ENCODE results near the gene PRICKLE3.
A peak's percentile ranks its signal among the peaks of the same experiment; 100 is the strongest.

The PRICKLE3 gene

DNA sequence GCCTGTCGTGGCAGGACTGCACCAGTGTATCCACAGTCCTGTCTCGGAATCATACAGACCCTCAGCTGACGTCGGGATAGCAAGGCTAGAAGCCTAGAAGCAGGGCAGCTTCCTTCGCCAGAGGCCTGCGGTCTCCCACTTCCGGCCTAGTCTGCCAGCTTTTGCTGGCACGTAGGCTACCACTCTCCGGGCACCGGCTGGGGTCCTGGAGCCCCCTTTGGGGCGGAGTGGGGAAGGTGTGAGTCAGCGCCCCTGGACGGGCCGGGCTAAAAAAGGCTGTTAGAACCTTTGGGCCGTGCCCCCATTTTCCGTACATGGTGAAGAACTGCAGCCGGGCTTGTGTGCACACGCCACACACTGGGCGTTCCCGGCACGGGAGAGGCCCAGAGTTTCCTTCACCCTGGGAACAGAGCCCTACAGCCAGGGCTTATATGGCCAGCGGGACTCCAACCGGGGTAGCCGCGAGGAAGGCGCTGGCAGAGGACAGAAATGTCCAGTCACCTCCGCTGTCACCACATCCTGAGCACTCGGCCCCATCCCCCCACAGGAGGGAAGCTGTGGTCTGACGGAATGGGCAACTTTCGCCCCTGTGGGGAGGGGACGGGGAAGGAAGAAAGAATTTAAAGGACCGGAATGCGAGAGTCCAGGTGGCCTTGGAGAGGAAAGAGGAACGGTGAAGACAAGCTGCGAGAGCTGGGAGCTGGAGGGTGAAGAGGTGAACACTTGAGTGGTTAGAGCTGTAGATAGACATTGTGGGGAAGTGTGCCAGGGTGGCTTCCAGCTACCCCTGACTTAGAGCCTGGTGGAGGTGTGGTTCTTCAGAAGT is 19.0 kb downstream of the PRICKLE3 start:
- peak; percentile 95 for DNase-seq (ENCODE audit: low spot score)
- TF ChIP-seq, protein P1, sequence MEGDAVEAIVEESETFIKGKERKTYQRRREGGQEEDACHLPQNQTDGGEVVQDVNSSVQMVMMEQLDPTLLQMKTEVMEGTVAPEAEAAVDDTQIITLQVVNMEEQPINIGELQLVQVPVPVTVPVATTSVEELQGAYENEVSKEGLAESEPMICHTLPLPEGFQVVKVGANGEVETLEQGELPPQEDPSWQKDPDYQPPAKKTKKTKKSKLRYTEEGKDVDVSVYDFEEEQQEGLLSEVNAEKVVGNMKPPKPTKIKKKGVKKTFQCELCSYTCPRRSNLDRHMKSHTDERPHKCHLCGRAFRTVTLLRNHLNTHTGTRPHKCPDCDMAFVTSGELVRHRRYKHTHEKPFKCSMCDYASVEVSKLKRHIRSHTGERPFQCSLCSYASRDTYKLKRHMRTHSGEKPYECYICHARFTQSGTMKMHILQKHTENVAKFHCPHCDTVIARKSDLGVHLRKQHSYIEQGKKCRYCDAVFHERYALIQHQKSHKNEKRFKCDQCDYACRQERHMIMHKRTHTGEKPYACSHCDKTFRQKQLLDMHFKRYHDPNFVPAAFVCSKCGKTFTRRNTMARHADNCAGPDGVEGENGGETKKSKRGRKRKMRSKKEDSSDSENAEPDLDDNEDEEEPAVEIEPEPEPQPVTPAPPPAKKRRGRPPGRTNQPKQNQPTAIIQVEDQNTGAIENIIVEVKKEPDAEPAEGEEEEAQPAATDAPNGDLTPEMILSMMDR (IDR thresholded peaks at IDR 0.05) = no peak
- Histone ChIP-seq H3K4me3 (peak overlapping the region; percentile 67), H3K27ac (peak overlapping the region; percentile 59 to 98)

DNA sequence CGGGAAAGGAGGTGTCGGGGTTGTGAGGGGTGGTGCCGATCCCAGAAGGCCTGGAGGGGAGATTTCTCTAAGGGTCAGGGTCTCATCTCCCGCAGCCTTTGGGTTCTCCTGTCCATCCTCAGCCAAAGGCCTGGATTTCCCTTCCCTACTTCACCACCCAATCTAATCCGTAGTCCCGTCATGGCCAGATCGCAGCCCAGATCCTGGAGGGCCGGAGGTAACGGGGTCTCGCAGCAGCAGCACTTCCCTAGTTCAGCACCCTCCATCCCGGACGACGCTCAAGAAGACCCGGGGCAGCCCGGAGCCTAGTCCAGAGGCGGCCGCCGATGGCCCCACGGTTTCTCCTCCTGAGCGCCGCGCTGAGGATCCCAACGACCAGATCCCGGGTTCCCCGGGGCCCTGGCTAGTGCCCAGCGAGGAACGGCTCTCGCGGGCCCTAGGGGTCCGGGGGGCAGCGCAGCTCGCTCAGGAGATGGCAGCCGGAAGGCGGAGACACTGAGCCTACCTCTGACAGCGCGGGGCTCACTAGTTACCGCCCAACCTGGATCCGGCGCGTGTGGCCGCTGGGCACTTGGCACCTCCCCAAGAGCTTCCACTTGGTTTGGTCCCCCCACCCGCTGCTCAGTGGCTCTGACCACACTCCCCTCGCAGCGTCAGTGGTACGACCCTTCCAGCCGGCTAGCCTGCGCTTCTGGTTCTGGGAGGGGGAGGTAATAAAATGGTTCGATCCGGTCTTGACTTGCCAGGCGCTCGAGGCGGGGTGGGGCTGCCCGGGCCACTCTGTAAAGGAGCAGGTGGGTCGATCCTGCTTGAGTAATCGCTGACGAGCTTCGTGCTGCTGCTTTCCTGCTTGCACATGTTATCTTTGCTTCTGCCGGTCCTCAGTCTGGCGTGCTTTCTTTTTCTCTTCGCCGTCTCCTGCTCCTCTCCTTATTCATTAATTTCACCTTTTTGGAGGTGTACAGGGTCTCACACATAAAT is 20.0 kb downstream of the PRICKLE3 start:
- TF ChIP-seq, protein P1 (IDR thresholded peaks at IDR 0.05) = no peak
- Histone ChIP-seq H3K27ac (peak overlapping the region; percentile 59 to 98), H3K4me3 (peak overlapping the region; percentile 67)
- DNase-seq (ENCODE audit: low spot score) = peak; percentile 86

DNA sequence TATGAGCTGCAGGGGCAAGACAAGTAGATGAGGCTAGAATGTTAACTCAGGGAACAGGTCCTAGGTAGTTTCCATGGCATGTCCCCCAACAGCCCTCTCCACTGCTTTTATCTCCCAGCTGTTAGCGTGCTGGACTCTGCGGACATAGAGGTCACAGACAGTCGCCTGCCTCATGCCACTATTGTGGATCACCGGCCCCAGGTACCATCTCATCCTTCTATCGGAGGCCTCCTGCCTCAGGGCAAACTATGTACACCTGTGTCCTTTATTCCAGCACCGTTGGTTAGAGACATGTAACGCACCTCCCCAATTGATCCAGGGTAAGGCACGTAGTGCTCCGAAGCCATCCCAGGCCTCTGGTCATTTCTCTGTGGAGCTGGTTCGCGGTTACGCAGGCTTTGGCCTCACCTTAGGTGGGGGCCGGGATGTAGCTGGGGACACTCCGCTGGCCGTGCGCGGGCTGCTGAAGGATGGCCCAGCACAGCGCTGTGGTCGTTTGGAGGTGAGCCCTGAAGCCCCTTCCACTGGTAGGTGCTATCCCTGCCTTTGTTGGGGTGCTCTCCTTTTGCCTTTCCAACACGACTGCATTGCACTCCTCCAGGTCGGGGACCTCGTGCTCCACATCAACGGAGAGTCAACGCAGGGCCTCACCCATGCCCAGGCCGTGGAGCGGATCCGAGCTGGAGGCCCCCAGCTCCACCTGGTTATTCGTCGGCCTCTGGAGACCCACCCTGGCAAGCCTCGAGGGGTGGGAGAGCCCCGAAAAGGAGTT is 21.4 kb downstream of the PRICKLE3 start:
- Histone ChIP-seq H3K27ac (peak overlapping the region; percentile 59 to 98), H3K4me3 (no peak overlapping the region)
- DNase-seq (ENCODE audit: low spot score) = no peak
- TF ChIP-seq, protein P1 (IDR thresholded peaks at IDR 0.05) = no peak

DNA sequence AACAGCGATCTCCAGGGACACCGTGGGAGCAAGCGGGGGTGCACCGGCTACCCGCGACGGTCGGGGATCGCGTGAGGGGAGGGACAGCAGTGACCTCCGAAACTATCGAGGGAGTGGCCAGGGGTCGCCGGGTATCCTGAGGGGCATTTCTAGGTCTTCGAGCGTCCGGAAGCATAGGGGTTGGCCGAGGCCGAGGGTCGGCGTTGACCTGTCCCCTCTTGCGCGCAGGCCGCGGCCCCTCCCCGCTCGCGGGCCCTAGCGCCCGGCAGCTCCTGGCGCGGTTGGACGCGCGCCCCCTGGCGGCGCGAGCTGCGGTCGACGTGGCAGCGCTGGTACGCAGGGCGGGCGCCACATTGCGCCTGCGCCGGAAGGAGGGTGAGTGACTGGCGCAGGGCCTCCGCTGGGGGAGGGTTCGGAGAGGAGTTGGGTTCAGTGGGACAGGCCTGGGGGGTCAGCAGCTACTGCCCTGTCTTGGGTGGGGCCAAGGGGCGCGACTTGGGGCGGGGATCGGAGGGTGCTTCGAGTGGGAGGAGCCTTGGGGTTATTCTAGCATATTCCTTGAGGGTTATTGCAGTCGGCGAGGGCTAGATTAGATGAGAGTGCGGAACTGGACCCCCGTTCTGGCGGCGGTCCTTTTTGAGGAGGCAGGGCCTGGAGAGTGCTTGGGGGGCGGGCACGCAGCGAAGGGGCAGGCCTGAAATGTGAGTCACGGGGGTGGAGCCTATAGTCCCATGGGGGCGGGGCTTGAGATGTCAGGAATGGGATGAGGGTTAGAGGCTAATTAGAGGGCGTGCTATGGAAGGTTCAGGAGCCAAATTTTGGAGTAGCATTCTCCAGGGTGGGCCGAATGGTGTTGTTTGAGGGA is 22.4 kb downstream of the PRICKLE3 start:
- DNase-seq (ENCODE audit: low spot score) = peak; percentile 89
- TF ChIP-seq, protein P1 (IDR thresholded peaks at IDR 0.05) = peak; percentile 67
- peak overlapping the region; percentile 70 for H3K4me3 ChIP-seq
- H3K27ac ChIP-seq = peak overlapping the region; percentile 84 to 98

DNA sequence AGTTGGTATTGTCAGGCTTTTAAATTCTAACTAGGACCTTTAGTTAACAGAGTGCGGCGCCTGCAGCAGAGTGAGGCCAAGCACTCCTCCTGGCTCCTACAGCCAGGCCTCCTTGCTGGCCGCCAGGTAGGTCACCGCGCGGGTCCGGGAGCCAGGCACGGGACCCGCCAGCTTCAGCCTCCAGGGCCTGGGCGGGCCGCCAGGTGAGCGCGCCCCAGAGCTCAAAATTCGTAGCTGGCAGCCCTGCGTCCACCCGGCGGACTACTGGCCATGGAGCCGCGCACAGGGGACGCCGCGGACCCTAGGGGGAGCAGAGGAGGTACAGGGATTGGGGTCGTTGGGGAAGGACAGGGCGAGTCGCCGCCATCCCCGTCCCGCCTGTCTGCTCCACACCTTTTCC is 23.6 kb downstream of the PRICKLE3 start, which contains the start of gene MAGIX:
Gene MAGIX, plus strand, starts transcription at position 139 of the 400 bp plus-strand sequence. Its CDS starts 132 bp downstream, at position 271.
- H3K27ac ChIP-seq = peak within 1 kb of the TSS; percentile 84 to 98
- peak within 1 kb of the TSS; percentile 70 for H3K4me3 ChIP-seq
- no peak for DNase-seq (ENCODE audit: low spot score)
- TF ChIP-seq, protein P1 (IDR thresholded peaks at IDR 0.05) = no peak

DNA sequence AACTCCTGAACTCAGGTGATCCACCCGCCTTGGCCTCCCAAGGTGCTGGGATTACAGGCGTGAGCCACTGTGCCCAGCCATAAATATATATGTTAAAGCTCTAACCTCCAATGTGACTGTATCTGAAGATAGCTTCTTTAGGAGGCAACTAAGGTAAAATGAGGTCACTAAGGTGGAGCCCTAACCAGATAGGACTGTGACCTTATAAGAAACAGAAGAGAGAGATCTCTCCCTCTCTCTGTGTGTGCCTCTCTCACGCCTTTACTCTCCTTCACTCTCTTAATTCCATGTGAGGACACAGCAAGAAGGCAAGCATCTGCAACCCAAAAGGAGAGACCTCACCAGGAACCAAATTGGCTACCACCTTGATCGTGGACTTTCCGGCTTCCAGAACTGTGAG is 24.5 kb downstream of the PRICKLE3 start:
- TF ChIP-seq, protein P1 (IDR thresholded peaks at IDR 0.05) = no peak
- no peak for DNase-seq (ENCODE audit: low spot score)
- Histone ChIP-seq H3K27ac (no peak overlapping the region), H3K4me3 (no peak overlapping the region)

All from coronary artery (tissue), 2 donors.